Activated CD4-positive, alpha-beta T cell treated with anti-CD3 and anti-CD28 coated beads, Interleukin-10, Interleukin-2, amounts not matched to agents 100 ng/mL and 50 ng/mL, durations not matched to agents 16 hours and 8 hours (primary cell): ENCODE data around the gene TP53I11.

Source experiments
- DNase-seq: peaks from one replicate; pipeline ENCODE4 v3.0.0-alpha.2; 2020

TP53I11 gene

GRCh38 chr11:44938066-44938691 lies 12.5 kb downstream of the TP53I11 start:
- DNase-seq, result no peak

GRCh38 chr11:44936951-44937543 lies 13.6 kb downstream of the TP53I11 start:
- DNase-seq, result no peak

GRCh38 chr11:44936525-44936924 lies 14.2 kb downstream of the TP53I11 start:
- peak; percentile 74 for DNase-seq

GRCh38 chr11:44934735-44935250 lies 15.9 kb downstream of the TP53I11 start:
- DNase-seq, result no peak

- DNase-seq, result no peak
These were observed 16.6 kb downstream of the TP53I11 start for GRCh38 chr11:44934110-44934509.

- DNase-seq, result no peak
These were observed 19.2 kb downstream of the TP53I11 start for GRCh38 chr11:44931466-44931865.

GRCh38 chr11:44930588-44931302 lies 19.9 kb downstream of the TP53I11 start:
- no peak for DNase-seq

- DNase-seq, result no peak
These were observed 21.9 kb downstream of the TP53I11 start for GRCh38 chr11:44928816-44929215.

- no peak for DNase-seq
These were observed 22.5 kb downstream of the TP53I11 start for GRCh38 chr11:44928144-44928543.

- DNase-seq, result peak; percentile 62
These were observed 23.5 kb downstream of the TP53I11 start for GRCh38 chr11:44927174-44927661.

- no peak for DNase-seq
These were observed 24.6 kb downstream of the TP53I11 start for GRCh38 chr11:44926036-44926435.

GRCh38 chr11:44923806-44924205 lies 26.9 kb downstream of the TP53I11 start:
- no peak for DNase-seq

GRCh38 chr11:44923115-44923514 lies 27.6 kb downstream of the TP53I11 start:
- DNase-seq, result no peak

- no peak for DNase-seq
These were observed 30.2 kb downstream of the TP53I11 start for GRCh38 chr11:44920451-44920850.

- DNase-seq, result no peak
These were observed 32.9 kb downstream of the TP53I11 start for GRCh38 chr11:44917741-44918140.

GRCh38 chr11:44916801-44917385 lies 33.8 kb downstream of the TP53I11 start:
- no peak for DNase-seq

- no peak for DNase-seq
These were observed 34.4 kb downstream of the TP53I11 start for GRCh38 chr11:44916331-44916730.

- no peak for DNase-seq
These were observed 35.1 kb downstream of the TP53I11 start for GRCh38 chr11:44915621-44916020.

GRCh38 chr11:44915004-44915403 lies 35.7 kb downstream of the TP53I11 start:
- no peak for DNase-seq

GRCh38 chr11:44914105-44914504 lies 36.6 kb downstream of the TP53I11 start:
- no peak for DNase-seq

GRCh38 chr11:44913502-44913901 lies 37.2 kb downstream of the TP53I11 start:
- no peak for DNase-seq

GRCh38 chr11:44912270-44912987 lies 38.3 kb downstream of the TP53I11 start:
- no peak for DNase-seq
